ENCODE measurements around the gene SCARB1.

Gene SCARB1

GRCh38 chr12:124824195-124824594 is 39.5 kb downstream of the SCARB1 start:
- no peak for DNase-seq

DNA sequence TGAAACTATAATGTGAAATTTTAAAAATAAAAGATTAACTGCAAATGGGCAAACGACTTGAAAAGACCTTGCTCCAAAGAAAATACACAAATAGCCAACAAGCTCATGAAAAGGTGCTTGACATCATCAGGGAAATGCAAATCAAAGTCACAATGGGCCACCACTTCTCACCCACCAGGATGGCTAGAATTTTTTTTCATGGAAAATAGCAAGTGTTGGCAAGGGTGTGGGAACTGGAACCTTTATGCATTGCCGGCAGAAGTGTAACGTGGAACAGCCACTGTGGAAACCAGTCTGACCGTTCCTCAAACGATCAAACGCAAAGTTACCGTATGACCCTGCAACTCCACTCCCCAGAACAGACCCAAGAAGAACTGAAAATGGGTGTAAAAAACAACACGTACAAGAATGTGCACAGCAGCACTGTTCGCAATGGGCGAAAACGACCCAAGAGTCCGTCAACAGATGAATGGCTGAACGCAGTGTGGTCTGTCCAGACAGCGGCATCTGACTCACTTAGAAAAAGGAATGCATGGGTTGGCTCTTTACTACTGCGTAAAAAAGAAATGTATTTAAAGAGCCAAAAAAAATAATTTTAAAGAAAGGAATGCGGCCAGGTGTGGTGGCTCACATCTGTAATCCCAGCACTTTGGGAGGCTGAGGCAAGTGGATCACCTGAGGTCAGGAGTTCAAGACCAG is 40.2 kb downstream of the SCARB1 start:
- DNase-seq: no peak

- DNase-seq: no peak
Measured at GRCh38 chr12:124822218-124822617, 41.4 kb downstream of the SCARB1 start.

DNA sequence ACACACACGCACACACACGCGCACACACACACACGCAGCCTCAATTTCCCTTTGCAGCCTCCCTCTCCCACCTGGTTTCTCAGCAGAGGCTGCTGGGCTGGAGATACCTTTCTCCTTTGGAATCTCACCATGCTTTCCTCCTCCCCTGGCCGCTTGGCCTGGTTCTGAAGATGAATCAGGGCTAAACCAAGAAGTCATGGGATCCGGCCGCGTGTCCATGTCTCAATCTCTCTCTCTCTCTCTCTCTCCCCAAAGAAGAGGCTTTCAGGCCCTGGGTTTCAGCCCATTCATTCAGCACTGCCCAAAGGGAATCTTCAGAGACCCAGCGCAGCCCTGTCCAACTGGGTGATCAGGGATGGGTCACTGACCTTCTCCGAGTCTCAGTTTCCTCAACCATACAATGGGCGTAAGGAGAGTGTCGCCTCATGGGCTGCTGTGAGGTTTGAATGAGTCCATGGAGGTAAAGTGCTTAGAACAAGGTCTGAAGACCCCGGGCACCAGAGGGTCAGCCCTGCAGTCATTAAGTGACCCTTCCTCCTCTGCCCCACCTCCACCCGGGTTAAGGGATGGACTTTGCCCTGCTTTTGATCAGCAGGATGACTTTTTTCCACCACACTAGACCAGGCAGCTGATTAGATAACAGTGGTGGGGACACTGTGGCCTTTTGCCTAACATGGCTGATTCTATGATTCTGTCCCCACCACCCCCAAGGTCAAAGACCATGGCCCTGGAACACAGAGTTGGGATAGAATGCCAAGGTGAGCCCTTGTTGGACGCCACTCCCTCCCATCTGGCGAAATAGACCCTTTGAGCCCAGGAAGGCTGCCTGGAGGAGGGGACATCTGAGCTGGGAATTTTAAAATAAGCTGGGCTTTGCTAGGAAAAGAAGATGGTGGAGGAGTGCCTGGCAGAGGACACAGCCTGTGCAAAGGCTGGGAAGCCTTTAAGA is 42.1 kb downstream of the SCARB1 start:
- no peak for DNase-seq

DNA sequence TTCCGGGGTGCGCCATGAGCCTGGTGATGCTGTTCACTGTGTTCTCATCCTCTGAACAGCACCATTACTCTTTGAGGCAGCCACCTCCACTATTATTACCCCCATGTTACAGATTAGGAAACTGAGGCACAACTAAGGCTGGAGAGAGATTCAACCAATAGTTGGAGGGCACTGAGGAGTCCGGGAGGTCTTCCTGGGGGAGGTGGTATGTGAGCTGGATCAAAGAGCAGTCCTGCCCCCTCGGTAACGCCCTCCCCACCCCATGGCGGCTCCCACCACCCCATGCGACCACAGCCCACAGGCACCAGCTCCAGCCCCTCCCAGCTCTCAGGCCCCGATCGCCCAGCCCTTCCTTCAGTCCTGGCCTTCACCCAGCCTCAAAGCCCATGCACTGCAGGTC is 43.5 kb downstream of the SCARB1 start:
- DNase-seq: no peak

- DNase-seq: no peak
Measured at GRCh38 chr12:124819525-124819924, 44.1 kb downstream of the SCARB1 start.

DNA sequence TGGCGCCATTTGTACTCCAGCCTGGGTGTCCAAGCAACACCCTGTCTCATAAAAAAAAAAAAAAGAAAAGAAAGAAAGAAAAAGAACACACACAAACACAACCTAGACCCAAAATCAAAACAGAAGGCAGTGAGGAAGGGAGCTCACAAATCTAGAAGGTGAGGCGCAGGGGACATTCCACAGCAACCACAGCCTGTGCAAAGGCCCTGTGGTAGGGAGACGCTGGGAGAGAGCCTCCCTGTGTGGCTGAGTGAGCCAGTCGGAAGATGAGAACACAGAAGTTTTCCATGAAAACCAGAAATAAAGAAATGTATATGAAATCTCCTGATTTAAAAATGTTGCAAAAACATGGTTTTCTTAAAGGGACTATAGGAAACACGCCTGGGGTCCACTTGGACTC is 44.6 kb downstream of the SCARB1 start:
- DNase-seq: no peak

DNA sequence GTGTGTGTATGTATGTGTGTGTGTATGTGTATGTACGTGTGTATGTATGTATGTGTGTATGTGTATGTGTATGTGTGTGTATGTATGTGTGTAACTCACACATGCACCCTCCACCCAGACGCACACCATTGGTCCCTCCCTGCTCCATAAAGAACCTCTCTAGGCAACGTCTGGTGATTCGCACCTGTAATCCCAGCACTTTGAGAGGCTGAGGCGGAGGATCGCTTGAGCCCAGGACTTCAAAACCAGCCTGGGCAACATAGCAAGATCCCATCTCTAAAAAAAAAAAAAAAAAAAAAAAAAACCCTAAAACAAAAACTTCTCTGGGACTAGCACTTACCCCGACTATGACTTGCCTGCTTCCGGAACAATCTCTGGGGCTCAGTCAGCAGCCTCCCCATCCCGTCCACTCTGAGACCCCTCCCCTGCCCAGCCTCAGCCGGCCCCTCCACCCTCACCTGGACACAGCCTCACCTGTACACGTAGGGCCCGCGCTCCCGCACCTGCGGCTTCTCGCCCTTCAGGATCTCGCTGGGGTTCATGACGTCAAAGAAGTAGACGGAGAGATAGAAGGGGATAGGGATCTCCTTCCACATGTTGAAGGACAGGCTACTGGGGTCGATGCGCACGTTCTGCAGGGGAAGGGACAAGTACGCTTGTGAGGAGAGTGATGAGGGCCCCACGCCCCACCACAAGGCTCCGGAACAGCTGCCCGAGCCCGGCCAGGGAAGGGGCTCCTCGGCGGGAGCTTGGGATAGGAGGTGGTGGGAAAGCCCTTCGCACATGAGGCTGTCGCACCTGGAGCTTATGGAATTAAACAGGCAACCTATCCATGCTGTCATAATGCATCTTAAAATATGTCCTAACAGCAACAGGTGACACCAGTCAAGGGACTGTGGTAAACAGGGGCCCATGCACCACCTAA is 46.3 kb downstream of the SCARB1 start:
- no peak for DNase-seq

DNA sequence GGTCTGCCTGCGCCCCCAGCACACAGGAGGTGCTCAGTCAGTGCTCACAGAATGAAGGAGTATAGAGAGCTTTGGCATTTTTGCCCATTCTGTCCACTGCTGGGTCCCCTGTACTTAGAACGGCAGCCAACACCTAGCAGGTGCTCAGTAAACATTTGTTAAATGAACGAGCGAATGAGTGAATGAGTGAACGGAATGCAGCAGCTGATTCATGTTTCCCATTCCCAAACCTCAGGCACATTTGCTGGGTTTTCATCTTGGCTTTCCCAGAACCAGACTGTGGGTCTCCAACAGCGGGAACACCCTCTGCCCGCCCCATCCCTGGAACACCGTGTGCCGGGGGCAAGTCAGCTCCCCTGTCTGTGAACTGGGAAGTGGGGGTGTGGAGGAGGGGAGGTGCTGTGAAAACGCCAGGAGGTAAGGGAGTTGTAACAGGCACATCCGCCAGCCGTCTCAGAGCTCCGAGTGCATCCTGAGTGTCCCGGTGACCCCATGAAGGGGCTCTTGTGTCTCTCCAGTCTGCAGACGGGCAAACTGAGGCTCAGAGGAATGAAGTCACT is 47.3 kb downstream of the SCARB1 start:
- DNase-seq: no peak

GRCh38 chr12:124814741-124815613 is 48.7 kb downstream of the SCARB1 start:
- DNase-seq: peak in 9 of 56 donors; percentile 7 to 27 (median 13)

- DNase-seq: no peak
Measured at GRCh38 chr12:124813782-124814181, 49.9 kb downstream of the SCARB1 start.

DNA sequence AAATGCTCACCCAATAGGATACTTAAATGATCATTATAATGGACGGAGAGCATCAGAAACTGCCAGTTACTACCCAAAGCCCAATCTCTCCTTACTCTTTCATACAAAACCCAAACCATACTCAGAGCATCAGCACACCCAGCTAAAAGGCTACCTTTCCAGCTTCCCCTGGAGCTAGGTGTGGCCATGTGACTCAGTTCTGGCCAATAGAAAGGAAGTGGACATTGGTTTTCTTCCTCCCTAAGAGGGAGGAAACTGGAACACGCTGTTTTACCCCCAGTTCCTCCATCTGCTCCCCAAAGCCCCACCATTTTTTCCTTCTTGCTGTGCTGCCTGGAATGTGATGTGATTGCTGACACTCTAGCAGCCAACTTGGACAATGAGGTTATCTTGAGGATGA is 50.7 kb downstream of the SCARB1 start:
- no peak for DNase-seq

DNA sequence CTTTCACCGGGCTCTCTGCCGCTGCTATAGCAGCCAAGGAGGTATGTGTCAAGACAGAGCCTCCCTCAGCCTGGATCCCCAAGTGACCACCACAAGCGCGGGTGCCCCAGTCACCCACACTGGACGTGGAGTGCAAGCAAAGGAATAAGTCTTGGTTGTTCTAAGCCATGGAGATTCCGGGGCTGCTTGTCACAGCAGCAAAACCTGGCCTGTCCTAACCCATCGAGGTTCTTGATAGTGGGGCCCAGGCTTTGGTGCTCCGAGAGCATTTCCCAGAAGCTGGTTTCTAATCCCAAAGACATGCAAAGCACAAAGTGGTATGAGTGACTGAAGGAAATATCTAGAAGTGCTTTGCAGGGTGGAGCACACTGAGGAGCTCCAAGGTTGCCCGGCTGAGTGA is 51.3 kb downstream of the SCARB1 start:
- DNase-seq: no peak

DNA sequence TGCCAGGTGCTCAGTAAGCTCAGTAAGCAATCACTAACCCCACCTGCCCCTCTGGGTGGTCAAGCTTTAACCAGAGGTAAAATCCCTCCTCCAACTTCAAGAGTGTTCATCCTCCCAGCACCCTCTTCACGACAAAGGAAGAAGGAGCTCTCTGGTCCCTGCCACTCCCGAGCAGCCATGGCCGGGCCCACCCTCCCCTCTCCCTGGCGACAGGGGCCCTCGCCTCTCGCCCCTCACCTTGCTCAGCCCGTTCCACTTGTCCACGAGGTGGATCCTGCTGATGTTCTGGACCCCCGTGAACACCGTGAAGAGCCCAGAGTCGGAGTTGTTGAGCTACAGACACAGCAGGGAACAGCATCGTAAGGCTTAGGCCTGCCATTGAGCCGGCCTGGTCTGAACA is 52.0 kb downstream of the SCARB1 start:
- DNase-seq: no peak

DNA sequence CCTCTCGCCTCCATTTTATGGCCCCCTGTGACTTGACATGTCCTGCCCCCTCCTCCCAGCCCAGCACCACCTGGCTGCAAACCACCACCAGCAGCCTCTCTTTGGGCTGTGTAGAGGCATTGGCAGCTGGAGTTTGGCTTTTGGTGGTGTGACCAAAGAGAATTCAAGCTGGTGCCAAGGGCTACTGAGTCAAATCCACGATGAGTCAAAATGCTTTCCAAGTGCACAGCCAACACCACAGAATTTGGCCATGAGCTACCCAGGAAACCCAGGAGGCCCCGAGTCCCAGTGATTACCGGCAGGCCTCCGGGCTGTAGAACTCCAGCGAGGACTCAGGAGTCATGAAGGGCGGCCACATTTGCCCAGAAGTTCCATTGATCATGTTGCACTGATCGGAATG is 53.8 kb downstream of the SCARB1 start:
- no peak for DNase-seq

DNA sequence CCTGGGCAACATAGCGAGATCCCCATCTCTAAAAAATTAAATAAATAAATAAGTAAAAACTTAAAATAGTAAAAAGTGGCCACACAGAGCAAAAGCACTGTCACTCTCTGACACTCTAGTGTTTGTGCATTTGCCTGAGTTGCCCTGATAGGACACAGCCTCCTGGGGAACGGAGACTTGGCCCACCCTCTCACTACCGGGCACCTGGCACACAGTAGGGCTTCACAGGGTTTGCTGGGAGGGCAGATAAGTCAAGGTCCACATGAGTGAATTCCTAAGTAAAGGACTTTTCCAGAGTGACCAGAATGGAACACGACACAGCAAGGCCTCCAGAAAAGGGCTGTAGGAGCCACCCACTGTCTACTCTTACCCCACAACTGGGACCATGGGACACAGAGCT is 54.3 kb downstream of the SCARB1 start:
- no peak for DNase-seq

DNA sequence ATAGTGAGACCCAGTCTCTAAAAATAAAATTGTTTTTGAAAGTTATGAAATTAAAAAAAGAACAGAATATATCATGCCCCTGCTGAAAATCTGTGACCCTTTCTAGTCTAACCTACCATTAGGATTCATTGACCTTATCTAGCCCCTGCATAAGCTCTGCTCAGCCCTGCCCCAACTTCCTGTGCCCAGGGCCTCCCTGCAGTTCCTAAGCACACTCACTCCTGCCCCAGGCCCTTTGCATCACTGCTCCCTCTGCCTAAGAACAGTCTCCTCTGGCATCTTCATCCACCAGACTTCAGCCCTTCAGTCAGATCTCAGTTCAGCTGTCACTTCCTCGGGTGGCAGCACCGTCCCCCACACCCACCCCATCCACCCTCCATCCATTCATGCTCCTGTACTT is 55.4 kb downstream of the SCARB1 start:
- no peak for DNase-seq

GRCh38 chr12:124805876-124806668 is 57.6 kb downstream of the SCARB1 start:
- no peak for DNase-seq

DNA sequence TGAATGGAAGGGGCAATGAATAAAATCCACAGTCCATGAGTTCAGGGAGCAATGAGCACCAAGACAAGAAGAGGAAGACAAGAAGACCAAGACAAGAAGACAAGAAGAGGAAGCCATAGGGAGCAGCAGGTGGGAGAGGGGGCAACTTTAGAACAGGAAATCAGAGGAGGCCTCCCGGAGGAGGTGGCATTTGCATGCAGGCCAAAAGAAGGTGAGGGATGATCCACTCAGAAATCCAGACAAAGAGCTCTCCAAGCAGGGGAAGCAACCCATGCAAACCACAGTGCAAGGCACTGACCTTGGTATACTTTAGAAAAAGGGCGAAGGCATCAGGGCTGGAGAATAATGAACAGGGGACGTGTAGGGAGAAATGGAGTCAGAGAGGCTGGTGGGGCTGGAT is 58.6 kb downstream of the SCARB1 start:
- DNase-seq: no peak
